GM19455 (cell line): Measurements from ENCODE around the gene KNTC1.
"Not testable (repeated sequence)": the region's sequence is repeated elsewhere in the genome, so short reads cannot be mapped to it uniquely, and the experiment has no call there.

Experiments
- ATAC-seq: cut with Tn5 transposase; IDR thresholded peaks from one replicate; pipeline ENCODE4 v1.9.1; 2021; ENCODE audit not compliant: unreplicated experiment

The KNTC1 gene

GRCh38 chr12:122526683-122527477 lies at the start of gene KNTC1, which contains the start of gene RSRC2:
Gene KNTC1 (plus strand): TSS chr12:122527249. CDS start chr12:122530064, 2,815 bp downstream.
Gene RSRC2 (minus strand): TSS chr12:122526936. CDS start chr12:122526853, 83 bp downstream.
- ATAC-seq = peak; percentile 83

GRCh38 chr12:122480753-122481152 lies 46.3 kb upstream of the KNTC1 start:
- no peak for ATAC-seq

GRCh38 chr12:122481861-122482260 lies 45.2 kb upstream of the KNTC1 start:
- no peak for ATAC-seq

- ATAC-seq = no peak
Observed at GRCh38 chr12:122483969-122484368, 43.1 kb upstream of the KNTC1 start.

- not testable (repeated sequence) for ATAC-seq
Observed at GRCh38 chr12:122484385-122484784, 42.7 kb upstream of the KNTC1 start.

- not testable (repeated sequence) for ATAC-seq
Observed at GRCh38 chr12:122486360-122486759, 40.7 kb upstream of the KNTC1 start.

GRCh38 chr12:122486805-122487426 lies 40.1 kb upstream of the KNTC1 start:
- no peak for ATAC-seq

GRCh38 chr12:122487807-122488206 lies 39.2 kb upstream of the KNTC1 start:
- ATAC-seq = not testable (repeated sequence)

- no peak for ATAC-seq
Observed at GRCh38 chr12:122489038-122489437, 38.0 kb upstream of the KNTC1 start.

GRCh38 chr12:122491991-122492390 lies 35.1 kb upstream of the KNTC1 start:
- no peak for ATAC-seq

- not testable (repeated sequence) for ATAC-seq
Observed at GRCh38 chr12:122493222-122493621, 33.8 kb upstream of the KNTC1 start.

- ATAC-seq = no peak
Observed at GRCh38 chr12:122495258-122495657, 31.8 kb upstream of the KNTC1 start.

GRCh38 chr12:122499991-122500684 lies 26.9 kb upstream of the KNTC1 start:
- peak; percentile 22 for ATAC-seq

GRCh38 chr12:122500685-122501488 lies 26.2 kb upstream of the KNTC1 start, which contains the start of gene ZCCHC8:
Gene ZCCHC8 (minus strand): TSS chr12:122500932. CDS start chr12:122500840, 92 bp downstream.
- peak; percentile 85 for ATAC-seq

GRCh38 chr12:122501489-122501989 lies 25.5 kb upstream of the KNTC1 start:
- ATAC-seq = no peak

GRCh38 chr12:122503147-122503751 lies 23.8 kb upstream of the KNTC1 start:
- ATAC-seq = no peak

GRCh38 chr12:122503783-122504590 lies 23.1 kb upstream of the KNTC1 start:
- ATAC-seq = no peak

- ATAC-seq = no peak
Observed at GRCh38 chr12:122505419-122506051, 21.5 kb upstream of the KNTC1 start.
